RWPE2 (cell line): Measurements from ENCODE around the gene ASAP3.

Source experiments
- ATAC-seq: fragments of 200-7000 bp; cut with Tn5 transposase; 3 replicates; pipeline ENCODE4 v1.9.1; 2021; ENCODE audit warnings: low read depth
- DNase-seq: peaks from one replicate; pipeline ENCODE4 v3.0.0-alpha.2; 2020; ENCODE audit warnings: low spot score
- H3K27ac ChIP-seq: fragments of 450-650 bp; 2 replicates; pipeline ENCODE4 v1.5.1; 2017; ENCODE audit warnings: mild to moderate bottlenecking; ENCODE audit not compliant: poor library complexity, severe bottlenecking
- H3K27me3 ChIP-seq: fragments of 250-450 bp; sonication (Bioruptor Pico); 2 replicates; pipeline ENCODE4 v1.5.1; 2021; ENCODE audit warnings: mild to moderate bottlenecking, moderate library complexity; ENCODE audit not compliant: insufficient read depth, poor library complexity, severe bottlenecking
- H3K36me3 ChIP-seq: fragments of 250-450 bp; sonication (Bioruptor Pico); 2 replicates; pipeline ENCODE4 v1.5.1; 2020; ENCODE audit warnings: low read depth, mild to moderate bottlenecking, moderate library complexity
- H3K4me1 ChIP-seq: fragments of 250-450 bp; sonication (Bioruptor Pico); 2 replicates; pipeline ENCODE4 v1.5.1; 2021; ENCODE audit warnings: mild to moderate bottlenecking, moderate library complexity; ENCODE audit not compliant: insufficient read depth, poor library complexity, severe bottlenecking
- H3K4me3 ChIP-seq: fragments of 250-450 bp; sonication (Bioruptor Pico); 2 replicates; pipeline ENCODE4 v1.5.1; 2021; ENCODE audit warnings: mild to moderate bottlenecking, moderate library complexity; ENCODE audit not compliant: severe bottlenecking
- H3K9me3 ChIP-seq: fragments of 250-450 bp; sonication (Bioruptor Pico); 2 replicates; pipeline ENCODE4 v1.5.1; 2021; ENCODE audit warnings: mild to moderate bottlenecking, moderate library complexity; ENCODE audit not compliant: severe bottlenecking
- CTCF ChIP-seq: fragments of 450-650 bp; IDR thresholded peaks from one replicate; pipeline ENCODE4 v1.5.1; 2017; ENCODE audit warnings: mild to moderate bottlenecking, moderate library complexity; ENCODE audit not compliant: poor library complexity, severe bottlenecking

ASAP3 gene

GRCh38 chr1:23399229-23399628 is 84.8 kb downstream of the ASAP3 start:
- ATAC-seq: no peak
- DNase-seq: no peak
- no peaks in the 10 kb centered on the region for H3K27me3 ChIP-seq
- no peak for TF ChIP-seq CTCF
- no peaks in the 10 kb centered on the region for H3K36me3 ChIP-seq
- H3K4me1 ChIP-seq: peaks cover 20% of the 10 kb centered on the region
- H3K27ac ChIP-seq: no peak overlapping the region
- no peaks in the 10 kb centered on the region for H3K9me3 ChIP-seq
- no peak overlapping the region for H3K4me3 ChIP-seq

- Histone ChIP-seq H3K4me3 (no peak overlapping the region), H3K36me3 (no peaks in the 10 kb centered on the region), H3K9me3 (no peaks in the 10 kb centered on the region), H3K27ac (no peak overlapping the region), H3K4me1 (peaks cover 19% of the 10 kb centered on the region), H3K27me3 (no peaks in the 10 kb centered on the region)
- ATAC-seq: no peak
- DNase-seq: no peak
- no peak for TF ChIP-seq CTCF
These were observed 86.1 kb downstream of the ASAP3 start for GRCh38 chr1:23397908-23398307.

GRCh38 chr1:23396380-23396779 is 87.6 kb downstream of the ASAP3 start:
- Histone ChIP-seq H3K27ac (peak overlapping the region; percentile 1), H3K4me1 (peaks cover 12% of the 10 kb centered on the region), H3K36me3 (no peaks in the 10 kb centered on the region), H3K9me3 (no peaks in the 10 kb centered on the region), H3K27me3 (no peaks in the 10 kb centered on the region), H3K4me3 (no peak overlapping the region)
- ATAC-seq: no peak
- no peak for TF ChIP-seq CTCF
- no peak for DNase-seq

DNA sequence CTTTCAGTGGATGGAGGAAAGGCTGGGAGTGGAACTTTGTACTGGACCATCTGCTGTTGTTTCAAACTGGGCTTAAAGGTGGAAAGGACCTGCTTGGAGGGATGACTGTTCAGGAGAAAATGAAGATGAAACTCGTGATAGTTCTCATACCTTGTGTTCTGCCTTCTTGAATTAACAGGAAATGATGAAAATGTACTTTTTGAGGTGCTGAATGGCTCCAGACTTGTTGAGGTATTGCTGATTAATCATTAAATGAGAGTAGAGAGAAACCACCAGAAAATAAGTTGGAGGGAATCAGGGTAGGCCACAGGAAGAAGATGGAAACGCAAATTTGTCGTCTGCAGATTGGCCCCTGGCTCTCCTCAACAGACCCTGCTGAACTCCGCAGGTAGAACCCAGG is 88.1 kb downstream of the ASAP3 start:
- peak overlapping the region; percentile 1 for H3K27ac ChIP-seq
- no peak for TF ChIP-seq CTCF
- ATAC-seq: no peak; the same call in 2 of the 3 replicates

GRCh38 chr1:23395154-23395724 is 88.7 kb downstream of the ASAP3 start:
- no peak for DNase-seq
- no peaks in the 10 kb centered on the region for H3K9me3 ChIP-seq
- peaks cover 12% of the 10 kb centered on the region for H3K4me1 ChIP-seq
- ATAC-seq: no peak
- TF ChIP-seq CTCF: no peak
- no peaks in the 10 kb centered on the region for H3K27me3 ChIP-seq
- H3K27ac ChIP-seq: no peak overlapping the region
- H3K36me3 ChIP-seq: no peaks in the 10 kb centered on the region
- H3K4me3 ChIP-seq: no peak overlapping the region

More for the DNA sequence above, 88.1 kb downstream of the ASAP3 start:
- H3K9me3 ChIP-seq: no peaks in the 10 kb centered on the region
- H3K4me3 ChIP-seq: no peak overlapping the region
- no peak for DNase-seq
- no peaks in the 10 kb centered on the region for H3K27me3 ChIP-seq
- H3K36me3 ChIP-seq: no peaks in the 10 kb centered on the region
- H3K4me1 ChIP-seq: peaks cover 12% of the 10 kb centered on the region
